GM19397 (cell line): Measurements from ENCODE around the gene KRT6C.
"Not testable (repeated sequence)": the region's sequence is repeated elsewhere in the genome, so short reads cannot be mapped to it uniquely, and the experiment has no call there.

Experiments used
- ATAC-seq: cut with Tn5 transposase; IDR thresholded peaks from one replicate; pipeline ENCODE4 v1.9.1; 2021; ENCODE audit warnings: mild to moderate bottlenecking, moderate library complexity; ENCODE audit not compliant: unreplicated experiment

The KRT6C gene

GRCh38 chr12:52500574-52500973, 27.0 kb upstream of the KRT6C start:
- ATAC-seq = not testable (repeated sequence)

DNA sequence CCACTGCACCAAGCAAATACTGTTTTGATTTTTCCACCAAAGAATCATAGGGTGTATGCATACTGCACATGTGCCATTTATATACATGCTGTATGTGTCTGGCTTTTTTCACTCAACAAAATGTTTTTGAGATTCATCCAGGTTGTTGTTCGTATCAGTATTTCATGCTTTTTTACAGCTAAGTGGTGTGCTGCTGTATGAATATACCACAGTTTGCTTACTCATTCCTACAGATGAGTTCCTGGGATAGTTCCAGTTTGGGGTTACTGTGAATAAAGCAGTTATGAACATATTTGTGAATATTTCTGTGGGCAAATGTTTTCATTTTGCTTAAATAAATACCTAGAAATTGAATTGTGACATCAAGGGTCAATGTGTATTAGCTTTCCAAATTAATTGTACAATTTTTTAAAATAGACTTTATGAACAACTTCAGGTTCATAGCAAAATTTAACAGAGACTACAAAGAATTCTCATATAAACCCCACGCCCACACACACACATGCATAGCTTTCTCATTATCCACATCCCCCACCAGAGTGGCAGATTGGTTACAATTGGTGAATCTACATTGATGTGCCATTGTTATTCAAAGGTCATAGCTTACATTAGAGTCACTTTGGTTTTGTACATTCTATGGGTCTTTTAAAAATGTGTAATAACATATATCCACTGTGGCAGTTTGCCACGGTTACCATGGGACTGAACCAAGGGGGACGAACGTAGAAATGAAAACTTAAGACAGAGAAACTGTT, 26.4 kb upstream of the KRT6C start:
- no peak for ATAC-seq

DNA sequence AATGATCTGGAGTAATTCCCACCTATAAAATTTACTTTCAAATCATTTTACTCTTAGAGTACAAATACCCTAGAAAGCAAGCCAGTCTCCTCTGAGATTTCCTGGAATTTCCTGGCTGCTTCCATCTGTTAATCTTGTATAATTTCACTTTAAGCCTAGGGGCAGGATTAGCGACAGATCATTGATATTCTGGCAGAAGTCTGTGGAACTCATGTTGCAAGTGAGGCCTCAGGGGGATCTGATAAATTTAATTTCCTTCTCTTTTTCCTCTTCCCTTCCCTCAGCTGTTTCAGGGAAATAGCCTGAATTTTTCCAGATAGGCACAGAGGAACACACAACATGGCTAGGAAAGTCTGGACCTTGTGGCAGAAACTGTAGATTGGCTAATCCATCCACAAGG, 25.3 kb upstream of the KRT6C start:
- ATAC-seq = no peak

GRCh38 chr12:52497975-52498374, 24.4 kb upstream of the KRT6C start:
- ATAC-seq = no peak

DNA sequence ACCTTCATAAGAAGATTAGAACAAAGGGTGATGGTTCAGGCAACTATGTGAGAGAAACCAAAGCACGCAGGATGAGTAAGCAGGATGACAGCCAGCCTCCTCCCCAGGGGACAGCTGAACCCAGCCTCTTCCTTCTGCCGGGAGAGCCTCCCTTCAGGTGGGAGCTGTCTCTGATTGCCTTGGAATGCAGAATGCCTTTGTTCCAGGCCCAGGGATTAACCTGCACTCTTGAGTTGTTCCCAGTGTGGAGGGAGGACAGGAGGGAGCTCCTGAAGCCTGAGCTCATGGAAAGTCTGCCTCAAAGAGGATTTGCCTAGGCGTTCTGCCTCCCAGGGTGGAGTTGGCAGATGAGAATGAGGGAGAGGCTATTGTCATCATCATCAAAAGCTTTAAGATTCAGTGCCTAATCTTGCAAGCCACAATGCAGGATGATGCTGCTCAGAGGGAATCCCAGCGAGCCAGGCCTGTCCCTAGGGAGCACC, 23.0 kb upstream of the KRT6C start:
- ATAC-seq = no peak

GRCh38 chr12:52496054-52496453, 22.4 kb upstream of the KRT6C start:
- no peak for ATAC-seq

GRCh38 chr12:52495389-52495788, 21.8 kb upstream of the KRT6C start:
- no peak for ATAC-seq

GRCh38 chr12:52494518-52494917, 20.9 kb upstream of the KRT6C start:
- no peak for ATAC-seq

- no peak for ATAC-seq
Observed at GRCh38 chr12:52494100-52494499, 20.5 kb upstream of the KRT6C start.

- ATAC-seq = no peak
Observed at GRCh38 chr12:52493172-52493571, 19.6 kb upstream of the KRT6C start, which contains the start of gene KRT6A. Gene KRT6A, minus strand, starts transcription at chr12:52493257. Its CDS starts 69 bp downstream, at chr12:52493188.

DNA sequence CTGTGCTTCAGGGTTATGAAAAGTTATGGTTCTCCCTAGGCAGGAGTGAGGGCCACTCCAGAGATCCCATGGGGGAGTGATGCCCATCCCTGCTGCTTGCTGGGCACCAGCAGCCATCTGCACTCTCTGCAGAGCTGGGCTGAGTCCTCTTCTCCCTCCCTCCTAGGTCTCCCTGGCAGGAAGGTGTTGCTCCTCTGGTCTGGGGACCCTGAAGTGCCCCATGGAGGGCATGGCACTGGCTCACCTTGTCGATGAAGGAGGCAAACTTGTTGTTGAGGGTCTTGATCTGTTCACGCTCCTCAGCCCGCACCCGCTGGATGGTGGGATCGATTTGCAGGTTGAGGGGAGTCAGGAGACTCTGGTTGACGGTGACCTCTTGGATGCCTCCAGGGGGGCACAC, 18.8 kb upstream of the KRT6C start:
- ATAC-seq = not testable (repeated sequence)

DNA sequence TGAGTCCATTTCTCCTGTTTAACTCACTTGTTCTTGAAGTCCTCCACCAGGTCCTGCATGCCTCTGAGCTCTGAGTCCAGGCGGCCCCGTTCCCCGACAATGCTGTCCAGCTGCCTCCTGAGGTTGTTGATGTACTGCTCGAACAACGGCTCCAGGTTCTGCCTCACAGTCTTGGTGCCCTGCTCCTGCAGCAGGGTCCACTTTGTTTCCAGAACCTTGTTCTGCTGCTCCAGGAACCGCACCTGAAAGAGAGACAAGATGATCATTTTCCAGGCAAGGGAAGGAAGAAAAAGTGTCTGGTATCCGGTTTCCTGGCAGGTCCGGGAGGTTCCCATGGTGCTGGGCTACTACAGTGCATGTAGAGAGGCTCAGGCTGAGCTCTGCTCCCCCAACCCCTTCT, 17.9 kb upstream of the KRT6C start:
- ATAC-seq = not testable (repeated sequence)

DNA sequence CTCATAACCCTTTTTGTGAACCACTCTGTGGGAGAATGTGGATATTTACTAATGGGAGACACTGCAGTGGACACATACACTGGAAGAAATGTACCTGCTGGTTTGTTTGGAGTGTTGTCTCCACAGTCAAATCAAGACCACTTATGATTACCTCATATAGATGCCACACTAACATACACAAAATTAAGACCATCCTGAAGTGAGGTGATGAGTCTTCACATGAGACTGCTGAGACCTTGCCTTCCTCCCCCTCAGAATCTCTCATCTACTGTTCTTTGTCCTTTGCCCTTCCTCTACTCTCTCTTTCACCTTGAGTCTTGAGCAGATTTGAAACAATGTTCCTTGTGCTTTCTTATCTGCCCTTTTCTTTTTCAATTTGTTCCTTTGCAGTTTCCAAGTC, 15.1 kb upstream of the KRT6C start:
- no peak for ATAC-seq

- ATAC-seq = not testable (repeated sequence)
Observed at GRCh38 chr12:52487744-52488443, 14.3 kb upstream of the KRT6C start.

- ATAC-seq = no peak
Observed at GRCh38 chr12:52487211-52487610, 13.6 kb upstream of the KRT6C start.

GRCh38 chr12:52486166-52487105, 12.8 kb upstream of the KRT6C start:
- ATAC-seq = no peak

DNA sequence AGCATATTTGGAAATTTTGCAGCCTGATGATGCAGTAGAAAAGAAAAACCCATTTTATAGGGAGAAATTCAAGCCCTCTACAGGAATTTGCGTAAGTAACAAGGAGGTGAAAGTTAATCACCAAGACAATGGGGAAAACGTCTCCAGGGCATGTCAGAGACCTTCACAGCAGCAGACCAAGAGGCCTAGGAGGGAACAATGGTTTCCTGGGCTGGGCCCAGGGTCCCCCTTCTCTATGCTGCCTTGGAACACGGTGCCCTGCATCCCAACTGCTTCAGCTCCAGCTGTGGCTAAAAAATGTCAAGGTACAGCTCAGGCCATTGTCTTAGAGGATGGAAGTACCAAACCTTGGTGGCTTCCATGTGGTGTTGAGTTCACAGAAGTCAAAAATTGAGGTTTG, 6.5 kb upstream of the KRT6C start:
- ATAC-seq = no peak

DNA sequence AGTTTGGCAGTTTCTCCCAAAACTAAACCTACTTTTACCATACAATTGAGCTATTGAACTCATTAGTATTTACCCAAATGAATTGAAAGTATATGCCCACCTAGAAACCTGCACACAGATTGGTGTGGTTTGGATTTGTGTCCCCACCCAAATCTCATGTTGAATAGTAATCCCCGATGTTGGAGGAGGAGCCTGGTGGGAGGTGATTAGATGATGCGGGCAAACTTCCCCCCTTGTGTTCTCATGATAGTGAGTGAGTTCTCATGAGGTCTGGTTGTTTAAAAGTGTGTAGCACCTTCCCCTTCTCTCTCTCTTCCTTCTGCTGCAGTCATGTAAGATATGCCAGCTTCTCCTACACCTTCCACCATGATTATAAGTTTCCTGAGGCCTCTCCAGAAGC, 4.0 kb upstream of the KRT6C start:
- no peak for ATAC-seq

GRCh38 chr12:52474212-52474611, 607 bp upstream of the KRT6C start:
- no peak for ATAC-seq

- no peak for ATAC-seq
Observed at GRCh38 chr12:52469853-52470252, 3.8 kb downstream of the KRT6C start.

- no peak for ATAC-seq
Observed at GRCh38 chr12:52464897-52465296, 8.7 kb downstream of the KRT6C start.
